B cell (primary cell): ENCODE data around the gene GGCX. TPM values are rescaled to one million over a fixed set of nuclear protein-coding genes. Genes with fewer than 3 reads are reported as not detected.

Source experiments
- ATAC-seq: fragments of 200-7000 bp; cut with Tn5 transposase; one replicate; pipeline ENCODE4 v1.10.0; 2021; ENCODE audit warnings: low read depth, mild to moderate bottlenecking, moderate number of reproducible peaks, moderate library complexity
- CTCF ChIA-PET: fragments of 350-600 bp; sonication (Branson Sonifier 250); formaldehyde crosslinking; loops from one replicate; lab custom pipeline; 2021; ENCODE audit warnings: antibody characterized with exemption, inconsistent platforms; lab: Charles Lee
- POLR2A ChIA-PET: fragments of 350-600 bp; sonication (Branson Sonifier 250); formaldehyde crosslinking; loops from one replicate; lab custom pipeline; 2021; ENCODE audit warnings: antibody characterized with exemption; lab: Charles Lee
- DNase-seq: peaks from one replicate; pipeline ENCODE4 v3.0.0; 2013
- H2AFZ ChIP-seq: 2 replicates; pipeline ENCODE4 v1.6.1; 2012; ENCODE audit warnings: mild to moderate bottlenecking, low read depth, low read length; ENCODE audit not compliant: insufficient read depth, poor library complexity, severe bottlenecking
- H3K27ac ChIP-seq, 2 donors: 1 replicate in 1 of 2; 2 replicates in 1 of 2; pipeline ENCODE4 v1.5.1; 2012 to 2013; ENCODE audit warnings: low read length in 2 of 2, mild to moderate bottlenecking in 2 of 2, moderate library complexity in 1 of 2
- H3K27me3 ChIP-seq, 4 experiments: fragments of 200-600 bp in 1 of 4; sonication (generic) in 1 of 4; replicated peaks in 1 of 4; 1 replicate in 2 of 4; 2 replicates in 2 of 4; pipeline versions ENCODE4 v1.6.1 to v1.7.0; 2013 to 2016; ENCODE audit warnings: low read length in 3 of 4, mild to moderate bottlenecking in 2 of 4, mixed read lengths in 1 of 4, moderate library complexity in 1 of 4; ENCODE audit not compliant: insufficient read depth in 4 of 4, control insufficient read depth in 3 of 4; ENCODE audit errors: control extremely low read depth in 1 of 4
- H3K36me3 ChIP-seq, 2 experiments: replicated peaks in 1 of 2; 1 replicate in 1 of 2; 2 replicates in 1 of 2; pipeline versions ENCODE4 v1.6.1 to v1.7.1; 2013; ENCODE audit warnings: low read length in 1 of 2; ENCODE audit not compliant: insufficient read depth in 2 of 2, control insufficient read depth in 1 of 2; ENCODE audit errors: control extremely low read depth in 1 of 2, extremely low read depth in 1 of 2
- H3K4me1 ChIP-seq, 2 donors: fragments of 200-600 bp in 1 of 2; sonication (generic) in 1 of 2; 1 replicate in 1 of 2; 2 replicates in 1 of 2; pipeline versions ENCODE4 v1.5.1 to v1.6.1; 2013 to 2017; ENCODE audit warnings: low read length in 2 of 2; ENCODE audit not compliant: control insufficient read depth in 2 of 2, insufficient read depth in 2 of 2
- H3K4me2 ChIP-seq: replicated peaks from 2 replicates; pipeline ENCODE3; 2012; ENCODE audit warnings: mild to moderate bottlenecking, low read depth, low read length; ENCODE audit not compliant: poor library complexity, severe bottlenecking
- H3K4me3 ChIP-seq, 5 experiments: fragments of 200-600 bp in 1 of 5; sonication (generic) in 1 of 5; 1 replicate in 3 of 5; 2 replicates in 2 of 5; pipeline versions ENCODE4 v1.5.1 to v1.7.0; 2011 to 2016; ENCODE audit warnings: low read length in 4 of 5, mild to moderate bottlenecking in 4 of 5, low read depth in 2 of 5, control low read depth in 1 of 5, moderate library complexity in 1 of 5; ENCODE audit not compliant: insufficient read depth in 1 of 5; ENCODE audit errors: control extremely low read depth in 1 of 5, extremely low read depth in 1 of 5
- H3K79me2 ChIP-seq: fragments of 200-600 bp; sonication (generic); one replicate; pipeline ENCODE4 v1.6.0; 2016; ENCODE audit warnings: low read length; ENCODE audit not compliant: control insufficient read depth, insufficient read depth
- H3K9ac ChIP-seq: fragments of 200-600 bp; sonication (generic); 2 replicates; pipeline ENCODE4 v1.6.1; 2017; ENCODE audit warnings: mild to moderate bottlenecking, low read length, moderate library complexity
- H3K9me3 ChIP-seq, 3 donors: one replicate each; pipeline versions ENCODE4 v1.6.1 to v1.7.1; 2013; ENCODE audit warnings: low read length in 2 of 3; ENCODE audit not compliant: control insufficient read depth in 2 of 3, insufficient read depth in 1 of 3; ENCODE audit errors: control extremely low read depth in 1 of 3
- H4K20me1 ChIP-seq: 2 replicates; pipeline ENCODE4 v1.6.0; 2012; ENCODE audit warnings: mild to moderate bottlenecking, low read length; ENCODE audit not compliant: insufficient read depth, control insufficient read depth, poor library complexity, severe bottlenecking
- H3K27ac Mint-ChIP-seq: one replicate; pipeline ENCODE4 v1.8.0; 2021; ENCODE audit warnings: mixed read lengths
- H3K27me3 Mint-ChIP-seq: one replicate; pipeline ENCODE4 v1.8.0; 2021; ENCODE audit warnings: mixed read lengths
- H3K4me1 Mint-ChIP-seq: one replicate; pipeline ENCODE4 v1.8.0; 2021; ENCODE audit warnings: mixed read lengths
- H3K4me3 Mint-ChIP-seq: one replicate; pipeline ENCODE4 v1.8.0; 2021; ENCODE audit warnings: mixed read lengths
- H3K9me3 Mint-ChIP-seq: one replicate; pipeline ENCODE4 v1.8.0; 2022; ENCODE audit warnings: mixed read lengths; ENCODE audit not compliant: insufficient read depth
- CTCF ChIP-seq: fragments of 200-600 bp; IDR thresholded peaks from one replicate; pipeline ENCODE4 v1.8.0; 2022; ENCODE audit warnings: antibody characterized with exemption, mild to moderate bottlenecking
- EZH2 ChIP-seq: IDR thresholded peaks from 2 replicates; pipeline ENCODE4 v1.6.1; 2012; ENCODE audit warnings: borderline replicate concordance, low read depth, mild to moderate bottlenecking, moderate library complexity, low read length; ENCODE audit not compliant: insufficient read depth, poor library complexity, severe bottlenecking
- WGBS: methylation state at CpG from one replicate; pipeline ENCODE4 v1.1.5; 2013; ENCODE audit warnings: missing lambda C conversion rate; ENCODE audit not compliant: insufficient coverage; 5-methylcytosine and 5-hydroxymethylcytosine counted together
- intact Hi-C: fragments of 100-400 bp; cut with micrococcal nuclease; formaldehyde crosslinking; loops from one replicate; pipeline ENCODE4 v1.10.0; 2022
- polyA plus RNA-seq: library from polyadenylated mRNA; depleted of rRNA; stranded (reverse); fragments of >200 nt; gene quantifications from 2 replicates; pipeline ENCODE4 v1.2.3, GENCODE V29; 2012
- total RNA-seq, 2 donors: library from RNA; stranded (reverse); fragments of 120-200 nt in 1 of 2; gene quantifications; 1 replicate in 1 of 2; 2 replicates in 1 of 2; pipeline versions ENCODE4 v1.2.3 to v1.2.4, GENCODE V29; 2013 to 2022

Gene GGCX
- total and polyA plus RNA-seq, 2 donors (not counting 1 experiment from before 2014, with no cell fraction given), result 23.5 to 36.8 TPM

- no CpG with 5 or more reads among the region's 6 CpGs for WGBS
- Histone ChIP-seq H3K9me3 (no peaks in the 10 kb centered on the region), H3K36me3 (no peaks in the 10 kb centered on the region), H4K20me1 (no peaks in the 10 kb centered on the region), H3K79me2 (no peaks in the 10 kb centered on the region), H3K4me2 (no peak overlapping the region), H3K4me1 (no peaks in the 10 kb centered on the region), H2AFZ (no peak overlapping the region), H3K4me3 (no peak overlapping the region), H3K9ac (no peak overlapping the region), H3K27ac (no peak overlapping the region), H3K27me3 (no peaks in the 10 kb centered on the region)
- DNase-seq, result no peak
- Mint-ChIP-seq H3K4me1 (no peaks in the 10 kb centered on the region), H3K9me3 (no peaks in the 10 kb centered on the region), H3K27me3 (no peaks in the 10 kb centered on the region), H3K27ac (no peak overlapping the region), H3K4me3 (no peak overlapping the region)
- intact Hi-C loops, result no loop called here
- CTCF ChIA-PET, result interaction anchor here (0.7 kb wide), 1 partner anchor 86 kb away, joined by 3 read pairs; no protein-coding TSS in a partner anchor
- no peak for TF ChIP-seq EZH2
- no peak for TF ChIP-seq CTCF
- POLR2A ChIA-PET, result no interaction called here
- ATAC-seq, result no peak
Observed at GRCh38 chr2:85514323-85514722, 47.0 kb downstream of the GGCX start.

GRCh38 chr2:85511008-85511811 lies 50.1 kb downstream of the GGCX start:
- TF ChIP-seq EZH2 (no peak), CTCF (no peak)
- Mint-ChIP-seq H3K27ac (no peak overlapping the region), H3K4me3 (no peak overlapping the region), H3K27me3 (no peaks in the 10 kb centered on the region), H3K9me3 (no peaks in the 10 kb centered on the region), H3K4me1 (no peaks in the 10 kb centered on the region)
- no peak for ATAC-seq
- intact Hi-C loops, result no loop called here
- Histone ChIP-seq H3K4me1 (no peaks in the 10 kb centered on the region), H3K27me3 (no peaks in the 10 kb centered on the region), H3K27ac (no peak overlapping the region), H3K4me2 (no peak overlapping the region), H4K20me1 (no peaks in the 10 kb centered on the region), H3K79me2 (no peaks in the 10 kb centered on the region), H3K36me3 (no peaks in the 10 kb centered on the region), H3K9me3 (no peaks in the 10 kb centered on the region), H3K9ac (no peak overlapping the region), H3K4me3 (no peak overlapping the region), H2AFZ (no peak overlapping the region)
- CTCF ChIA-PET, result interaction anchor here (0.7 kb wide), 1 partner anchor 996 kb away, joined by 3 read pairs; no protein-coding TSS in a partner anchor
- DNase-seq, result no peak
- 92% methylated on average over 3 of the region's 6 CpGs for WGBS
- POLR2A ChIA-PET, result no interaction called here
